MM.1S (cell line): ENCODE results near the gene TNRC6C.
"Not testable (repeated sequence)": the region's sequence is repeated elsewhere in the genome, so short reads cannot be mapped to it uniquely, and the experiment has no call there.

Source experiments
- DNase-seq: peaks from one replicate; pipeline ENCODE4 v3.0.0-alpha.2; 2015
- H2AFZ ChIP-seq: fragments of 300-600 bp; sonication (generic); 2 replicates; pipeline ENCODE4 v1.6.0; 2016; ENCODE audit warnings: antibody characterized with exemption, low read length
- H3F3A ChIP-seq: fragments of 300-600 bp; sonication (generic); 2 replicates; pipeline ENCODE4 v1.6.1; 2016; ENCODE audit warnings: mild to moderate bottlenecking, antibody characterized with exemption, low read length, moderate library complexity, mixed read lengths; ENCODE audit not compliant: insufficient read depth
- H3K27ac ChIP-seq: fragments of 300-600 bp; sonication (generic); 2 replicates; pipeline ENCODE4 v1.5.1; 2016; ENCODE audit warnings: mild to moderate bottlenecking, low read length
- H3K27me3 ChIP-seq: fragments of 300-600 bp; sonication (generic); replicated peaks from 2 replicates; pipeline ENCODE4 v1.6.0; 2016; ENCODE audit warnings: low read length; ENCODE audit not compliant: insufficient read depth
- H3K36me3 ChIP-seq: fragments of 300-600 bp; sonication (generic); replicated peaks from 2 replicates; pipeline ENCODE4 v1.6.1; 2016; ENCODE audit warnings: mild to moderate bottlenecking, low read length, mixed read lengths; ENCODE audit not compliant: insufficient read depth
- H3K4me1 ChIP-seq: fragments of 300-600 bp; sonication (generic); 2 replicates; pipeline ENCODE4 v1.6.1; 2016; ENCODE audit warnings: low read length, mixed read lengths
- H3K4me2 ChIP-seq: fragments of 300-600 bp; sonication (generic); 2 replicates; pipeline ENCODE4 v1.6.0; 2016; ENCODE audit warnings: low read depth, low read length
- H3K4me3 ChIP-seq: fragments of 300-600 bp; sonication (generic); 2 replicates; pipeline ENCODE4 v1.5.1; 2016; ENCODE audit warnings: low read length, mixed read lengths
- H3K79me2 ChIP-seq: fragments of 300-600 bp; sonication (generic); 2 replicates; pipeline ENCODE4 v1.6.1; 2016; ENCODE audit warnings: mixed run types, low read length, mixed read lengths
- H3K9ac ChIP-seq: fragments of 300-600 bp; sonication (generic); 2 replicates; pipeline ENCODE4 v1.6.1; 2016; ENCODE audit warnings: low read length, mixed read lengths
- H3K9me2 ChIP-seq: fragments of 300-600 bp; sonication (generic); replicated peaks from 2 replicates; pipeline ENCODE4 v1.6.1; 2016; ENCODE audit warnings: mild to moderate bottlenecking, low read length, mixed read lengths; ENCODE audit not compliant: insufficient read depth
- H3K9me3 ChIP-seq: fragments of 300-600 bp; sonication (generic); replicated peaks from 2 replicates; pipeline ENCODE4 v1.6.1; 2016; ENCODE audit warnings: mild to moderate bottlenecking, low read length, mixed read lengths; ENCODE audit not compliant: insufficient read depth
- H4K20me1 ChIP-seq: fragments of 300-600 bp; sonication (generic); 2 replicates; pipeline ENCODE4 v1.6.1; 2016; ENCODE audit warnings: mild to moderate bottlenecking, low read length, moderate library complexity, mixed read lengths; ENCODE audit not compliant: insufficient read depth
- CTCF ChIP-seq: fragments of 300-600 bp; sonication (generic); IDR thresholded peaks from 2 replicates; pipeline ENCODE4 v1.5.1; 2016; ENCODE audit warnings: antibody characterized with exemption, low read length, mixed read lengths
- EZH2 ChIP-seq: fragments of 300-600 bp; sonication (generic); optimal IDR thresholded peaks from 2 replicates; pipeline ENCODE3; 2017; ENCODE audit warnings: low read depth, mild to moderate bottlenecking, antibody characterized with exemption, low read length, mixed read lengths
- EZH2phosphoT487 ChIP-seq: fragments of 300-600 bp; sonication (generic); IDR thresholded peaks from 2 replicates; pipeline ENCODE4 v1.6.1; 2018; ENCODE audit warnings: antibody characterized with exemption, low read length

TNRC6C gene

DNA sequence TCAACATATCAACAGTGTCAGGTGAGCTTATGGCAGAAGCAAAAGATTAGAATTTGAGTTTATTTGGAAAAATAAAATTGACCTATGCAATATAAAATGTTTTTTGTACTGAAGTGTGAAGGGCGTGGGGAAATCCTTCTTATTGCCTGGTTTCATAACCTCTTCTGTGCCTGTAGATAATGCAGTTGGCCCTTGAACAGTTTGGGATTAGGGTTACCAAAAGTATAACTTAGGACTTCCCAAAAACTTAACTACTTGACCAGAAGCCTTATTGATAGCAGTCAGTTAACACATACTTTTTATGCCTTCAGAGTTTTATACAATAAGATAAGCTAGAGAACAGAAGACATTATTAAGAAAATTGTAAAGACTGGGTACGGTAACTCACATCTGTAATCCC, 104.1 kb downstream of the TNRC6C start:
- Histone ChIP-seq H3F3A (no peaks in the 10 kb centered on the region), H3K27me3 (no peaks in the 10 kb centered on the region), H3K9me3 (no peaks in the 10 kb centered on the region), H3K4me1 (no peaks in the 10 kb centered on the region), H3K9me2 (no peaks in the 10 kb centered on the region), H2AFZ (no peak overlapping the region), H3K4me3 (no peak overlapping the region), H3K27ac (no peak overlapping the region), H3K79me2 (no peaks in the 10 kb centered on the region), H3K9ac (no peak overlapping the region), H3K4me2 (no peak overlapping the region), H3K36me3 (no peaks in the 10 kb centered on the region), H4K20me1 (no peaks in the 10 kb centered on the region)
- no peak for DNase-seq
- TF ChIP-seq EZH2 (no peak), CTCF (no peak), EZH2phosphoT487 (no peak)

- Histone ChIP-seq H3K9me2 (no peaks in the 10 kb centered on the region), H3F3A (no peaks in the 10 kb centered on the region), H3K79me2 (no peaks in the 10 kb centered on the region), H3K4me1 (no peaks in the 10 kb centered on the region), H3K9me3 (no peaks in the 10 kb centered on the region), H2AFZ (no peak overlapping the region), H3K9ac (no peak overlapping the region), H3K27ac (no peak overlapping the region), H3K4me2 (no peak overlapping the region), H4K20me1 (no peaks in the 10 kb centered on the region), H3K27me3 (no peaks in the 10 kb centered on the region), H3K36me3 (no peaks in the 10 kb centered on the region), H3K4me3 (no peak overlapping the region)
- TF ChIP-seq EZH2phosphoT487 (no peak), EZH2 (no peak), CTCF (no peak)
- no peak for DNase-seq
These were observed 105.0 kb downstream of the TNRC6C start for GRCh38 chr17:78063489-78063888.

DNA sequence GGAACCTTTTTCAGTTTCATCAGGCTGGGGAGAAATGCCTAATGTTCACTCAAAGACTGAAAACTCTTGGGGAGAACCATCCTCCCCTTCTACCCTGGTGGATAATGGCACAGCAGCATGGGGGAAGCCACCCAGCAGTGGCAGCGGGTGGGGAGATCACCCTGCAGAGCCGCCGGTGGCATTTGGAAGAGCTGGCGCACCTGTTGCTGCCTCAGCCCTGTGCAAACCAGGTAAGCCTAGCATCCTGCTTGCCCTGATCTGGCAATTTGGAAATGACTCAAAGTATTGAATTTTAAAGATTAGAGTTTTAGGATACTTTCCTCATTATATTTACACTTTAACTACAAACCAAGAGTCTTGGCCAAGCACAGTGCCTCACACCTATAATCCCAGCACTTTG, 106.2 kb downstream of the TNRC6C start:
- no peak overlapping the region for H3K27ac ChIP-seq
- no peaks in the 10 kb centered on the region for H3K9me2 ChIP-seq
- no peak overlapping the region for H3K4me2 ChIP-seq
- H3K36me3 ChIP-seq: no peaks in the 10 kb centered on the region
- no peaks in the 10 kb centered on the region for H3K4me1 ChIP-seq
- H2AFZ ChIP-seq: no peak overlapping the region
- H3K9ac ChIP-seq: no peak overlapping the region
- no peak for DNase-seq
- H3K9me3 ChIP-seq: no peaks in the 10 kb centered on the region
- H3K4me3 ChIP-seq: no peak overlapping the region
- H4K20me1 ChIP-seq: no peaks in the 10 kb centered on the region
- H3K27me3 ChIP-seq: no peaks in the 10 kb centered on the region
- no peaks in the 10 kb centered on the region for H3F3A ChIP-seq
- TF ChIP-seq CTCF (no peak), EZH2 (no peak), EZH2phosphoT487 (no peak)
- H3K79me2 ChIP-seq: no peaks in the 10 kb centered on the region

DNA sequence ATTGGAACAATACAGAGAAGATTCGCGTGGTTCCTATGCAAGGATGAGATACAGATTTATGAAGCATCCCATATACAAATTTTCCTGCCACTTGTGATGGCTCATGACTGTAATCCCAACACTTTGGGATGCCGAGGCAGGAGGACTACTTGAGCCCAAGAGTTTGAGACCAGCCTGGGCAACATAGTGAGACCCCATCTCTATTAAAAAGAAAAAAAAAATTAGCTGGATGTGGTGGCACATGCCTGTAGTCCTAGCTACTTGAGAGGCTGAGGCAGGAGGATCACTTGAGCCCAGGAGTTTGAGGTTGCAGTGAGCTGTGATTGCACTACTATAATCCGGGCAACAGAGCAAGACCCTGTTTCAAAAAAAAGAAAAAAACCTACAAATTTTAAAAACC, 108.5 kb downstream of the TNRC6C start:
- DNase-seq, H3K4me3 ChIP-seq, H3K27ac ChIP-seq, H3K9me2 ChIP-seq, H3K79me2 ChIP-seq, H3F3A ChIP-seq, H4K20me1 ChIP-seq, H3K9ac ChIP-seq, H3K36me3 ChIP-seq, H3K4me2 ChIP-seq, H2AFZ ChIP-seq, H3K4me1 ChIP-seq, H3K27me3 ChIP-seq, H3K9me3 ChIP-seq: not testable (repeated sequence)
